HG02642 (cell line): ENCODE measurements around the gene TMPRSS5.

Experiments
- ATAC-seq: cut with Tn5 transposase; IDR thresholded peaks from one replicate; pipeline ENCODE4 v1.9.1; 2021; ENCODE audit warnings: mild to moderate bottlenecking; ENCODE audit not compliant: unreplicated experiment, poor library complexity

The TMPRSS5 gene

GRCh38 chr11:113637636-113638035 lies 68.5 kb downstream of the TMPRSS5 start:
- ATAC-seq: no peak
